Liver (tissue), 9 donors: ENCODE results near the gene MOGAT3. TPM values are rescaled to one million over a fixed set of nuclear protein-coding genes. Genes with fewer than 3 reads are reported as not detected.

Experiments
- DNase-seq: peaks from one replicate; pipeline ENCODE4 v3.0.0-alpha.2; 2017; ENCODE audit warnings: low spot score
- H3K27ac ChIP-seq, 2 donors: one replicate each; pipeline ENCODE4 v1.7.0; 2013; ENCODE audit warnings: inconsistent platforms in 2 of 2, low read length in 2 of 2, control low read depth in 1 of 2, low read depth in 1 of 2, mild to moderate bottlenecking in 1 of 2
- H3K27me3 ChIP-seq, 4 donors: one replicate each; pipeline versions ENCODE4 v1.6.1 to v1.7.0; 2013; ENCODE audit warnings: low read length in 3 of 4, inconsistent platforms in 1 of 4, mild to moderate bottlenecking in 1 of 4, moderate library complexity in 1 of 4; ENCODE audit not compliant: control insufficient read depth in 4 of 4, insufficient read depth in 4 of 4
- H3K36me3 ChIP-seq, 4 donors: one replicate each; pipeline versions ENCODE4 v1.6.1 to v1.7.0; 2013; ENCODE audit warnings: low read length in 3 of 4, mild to moderate bottlenecking in 3 of 4, low read depth in 1 of 4, moderate library complexity in 1 of 4; ENCODE audit not compliant: control insufficient read depth in 4 of 4, insufficient read depth in 3 of 4
- H3K4me1 ChIP-seq, 4 donors: one replicate each; pipeline versions ENCODE4 v1.6.1 to v1.7.0; 2013; ENCODE audit warnings: low read length in 3 of 4, mild to moderate bottlenecking in 3 of 4, moderate library complexity in 1 of 4; ENCODE audit not compliant: control insufficient read depth in 4 of 4, insufficient read depth in 4 of 4
- H3K4me3 ChIP-seq, 3 donors: one replicate each; pipeline versions ENCODE4 v1.6.1 to v1.7.0; 2013; ENCODE audit warnings: low read length in 3 of 3, control low read depth in 1 of 3, low read depth in 1 of 3, mild to moderate bottlenecking in 1 of 3
- H3K9ac ChIP-seq, 2 donors: one replicate each; pipeline ENCODE4 v1.7.0; 2013; ENCODE audit warnings: low read length in 2 of 2, mild to moderate bottlenecking in 2 of 2, moderate library complexity in 2 of 2, control low read depth in 1 of 2, low read depth in 1 of 2
- H3K9me3 ChIP-seq, 4 donors: one replicate each; pipeline versions ENCODE4 v1.6.1 to v1.7.0; 2013; ENCODE audit warnings: low read length in 3 of 4; ENCODE audit not compliant: control insufficient read depth in 4 of 4
- EGR1 ChIP-seq, 2 donors: IDR thresholded peaks; 2 replicates each; pipeline ENCODE4 v1.6.1; 2016 to 2018; ENCODE audit warnings: antibody characterized with exemption in 2 of 2, low read depth in 2 of 2
- FOXA1 ChIP-seq: IDR thresholded peaks from 2 replicates; pipeline ENCODE4 v1.6.1; 2016; ENCODE audit warnings: antibody characterized with exemption
- FOXA2 ChIP-seq: IDR thresholded peaks from 2 replicates; pipeline ENCODE4 v1.6.1; 2016; ENCODE audit warnings: antibody characterized with exemption
- GABPA ChIP-seq, 2 donors: IDR thresholded peaks in 1 of 2; conservative IDR thresholded peaks in 1 of 2; 2 replicates each; pipeline ENCODE4 v1.6.1; 2016; ENCODE audit warnings: antibody characterized with exemption in 2 of 2, mild to moderate bottlenecking in 1 of 2, moderate library complexity in 1 of 2
- HNF4A ChIP-seq, 2 donors: conservative IDR thresholded peaks; 2 replicates each; pipeline ENCODE4 v1.6.1; 2016; ENCODE audit warnings: antibody characterized with exemption in 2 of 2, mild to moderate bottlenecking in 2 of 2
- HNF4G ChIP-seq: IDR thresholded peaks from 2 replicates; pipeline ENCODE4 v1.6.1; 2016; ENCODE audit warnings: antibody characterized with exemption
- JUND ChIP-seq, 2 donors: IDR thresholded peaks; 2 replicates each; pipeline ENCODE4 v1.6.1; 2016; ENCODE audit warnings: antibody characterized with exemption in 2 of 2
- NR2F2 ChIP-seq: IDR thresholded peaks from 2 replicates; pipeline ENCODE4 v1.6.1; 2016; ENCODE audit warnings: antibody characterized with exemption
- RAD21 ChIP-seq, 2 donors: IDR thresholded peaks; 2 replicates each; pipeline ENCODE4 v1.6.1; 2016; ENCODE audit warnings: antibody characterized with exemption in 2 of 2, mild to moderate bottlenecking in 2 of 2
- RXRA ChIP-seq, 2 donors: IDR thresholded peaks; 2 replicates each; pipeline ENCODE4 v1.6.1; 2017 to 2018; ENCODE audit warnings: antibody characterized with exemption in 2 of 2, mild to moderate bottlenecking in 1 of 2
- SP1 ChIP-seq: IDR thresholded peaks from 2 replicates; pipeline ENCODE4 v1.6.1; 2018; ENCODE audit warnings: antibody characterized with exemption, mild to moderate bottlenecking
- TAF1 ChIP-seq: conservative IDR thresholded peaks from 2 replicates; pipeline ENCODE4 v1.6.1; 2016; ENCODE audit warnings: antibody characterized with exemption, mild to moderate bottlenecking
- YY1 ChIP-seq: IDR thresholded peaks from 2 replicates; pipeline ENCODE4 v1.6.1; 2016; ENCODE audit warnings: antibody characterized with exemption, mild to moderate bottlenecking
- WGBS: extraction: QIAGEN DNeasy Blood & Tissue Kit; methylation state at CpG from one replicate; pipeline ENCODE4 v1.1.7; 2013; 5-methylcytosine and 5-hydroxymethylcytosine counted together
- polyA plus RNA-seq, 2 donors: library from polyadenylated mRNA; stranded (reverse) in 1 of 2; unstranded in 1 of 2; fragments of 200-250 nt in 1 of 2; fragments of >200 nt in 1 of 2; fragmentation: Nextera tagmentation in 1 of 2; extraction: Ambion mirVana in 1 of 2; gene quantifications; one replicate each; pipeline versions ENCODE4 v1.2.1 to v1.2.3, GENCODE V29; 2013 to 2015
- total RNA-seq, 2 donors: library from RNA; depleted of rRNA; stranded (reverse); fragments of >200 nt; gene quantifications; one replicate each; pipeline ENCODE4 v1.2.3, GENCODE V29; 2014
- TF ChIP-seq, protein P1 (sequence below): IDR thresholded peaks from 2 replicates; pipeline ENCODE4 v1.6.1; 2016; ENCODE audit warnings: antibody characterized with exemption
- TF ChIP-seq, protein P2 (sequence below): IDR thresholded peaks from 2 replicates; pipeline ENCODE4 v1.6.1; 2016; ENCODE audit warnings: antibody characterized with exemption, mild to moderate bottlenecking
- TF ChIP-seq, protein P3 (sequence below): fragments of 150-350 bp; IDR thresholded peaks from 2 replicates; pipeline ENCODE4 v1.5.1; 2017; ENCODE audit warnings: improper control_type of control experiment, low read depth, low read length; ENCODE audit not compliant: missing input control
- TF ChIP-seq, protein P4 (sequence below): IDR thresholded peaks from 2 replicates; pipeline ENCODE4 v1.6.1; 2016; ENCODE audit warnings: antibody characterized with exemption
- TF ChIP-seq, protein P5 (sequence below): IDR thresholded peaks from 2 replicates; pipeline ENCODE4 v1.6.1; 2016; ENCODE audit warnings: antibody characterized with exemption
- donor health status: healthy.
- donor health status: healthy.
- donor health status: healthy.
- donor health status: healthy.
- donor health status: healthy.

MOGAT3 gene
- total and polyA plus RNA-seq, 4 donors: 1.8 to 7.9 (median 3.7) TPM

DNA sequence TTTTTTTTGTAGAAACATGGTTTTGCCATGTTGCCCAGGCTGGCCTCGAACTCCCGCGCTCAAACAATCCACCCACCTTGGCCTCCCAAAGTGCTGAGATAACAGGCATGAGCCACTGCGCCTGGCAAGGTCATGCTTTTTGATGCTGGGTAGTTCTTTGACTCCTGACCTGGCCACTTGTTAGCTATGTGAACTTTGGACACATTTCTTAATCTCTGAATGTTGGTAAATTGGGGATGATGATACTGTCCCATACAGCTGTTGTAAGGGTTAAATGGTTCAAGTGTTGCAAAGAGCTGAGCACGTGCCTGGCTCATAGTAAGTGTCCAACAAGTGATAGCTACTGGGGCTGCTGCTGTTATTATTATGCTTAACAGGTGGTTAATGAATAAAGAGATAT, 19.5 kb upstream of the MOGAT3 start:
- H3K27me3 ChIP-seq: no peaks in the 10 kb centered on the region
- DNase-seq: no peak
- peaks cover 20 to 39% (median 32%) of the 10 kb centered on the region in 4 donors for H3K4me1 ChIP-seq
- TF ChIP-seq GABPA (IDR thresholded peaks at IDR 0.05 in 1 of 2, conservative IDR thresholded peaks at IDR 0.05 in 1 of 2): peak in 1 of 2 donors; percentile 76
- TF ChIP-seq, protein P1, sequence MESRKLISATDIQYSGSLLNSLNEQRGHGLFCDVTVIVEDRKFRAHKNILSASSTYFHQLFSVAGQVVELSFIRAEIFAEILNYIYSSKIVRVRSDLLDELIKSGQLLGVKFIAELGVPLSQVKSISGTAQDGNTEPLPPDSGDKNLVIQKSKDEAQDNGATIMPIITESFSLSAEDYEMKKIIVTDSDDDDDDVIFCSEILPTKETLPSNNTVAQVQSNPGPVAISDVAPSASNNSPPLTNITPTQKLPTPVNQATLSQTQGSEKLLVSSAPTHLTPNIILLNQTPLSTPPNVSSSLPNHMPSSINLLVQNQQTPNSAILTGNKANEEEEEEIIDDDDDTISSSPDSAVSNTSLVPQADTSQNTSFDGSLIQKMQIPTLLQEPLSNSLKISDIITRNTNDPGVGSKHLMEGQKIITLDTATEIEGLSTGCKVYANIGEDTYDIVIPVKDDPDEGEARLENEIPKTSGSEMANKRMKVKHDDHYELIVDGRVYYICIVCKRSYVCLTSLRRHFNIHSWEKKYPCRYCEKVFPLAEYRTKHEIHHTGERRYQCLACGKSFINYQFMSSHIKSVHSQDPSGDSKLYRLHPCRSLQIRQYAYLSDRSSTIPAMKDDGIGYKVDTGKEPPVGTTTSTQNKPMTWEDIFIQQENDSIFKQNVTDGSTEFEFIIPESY: peak; percentile 94
- peak; percentile 57 to 60 for TF ChIP-seq RAD21 (IDR thresholded peaks at IDR 0.05)
- peak; percentile 96 for TF ChIP-seq SP1
- peak; percentile 99 for TF ChIP-seq HNF4A (conservative IDR thresholded peaks at IDR 0.05)
- peak; percentile 81 for TF ChIP-seq FOXA1
- TF ChIP-seq, protein P2, sequence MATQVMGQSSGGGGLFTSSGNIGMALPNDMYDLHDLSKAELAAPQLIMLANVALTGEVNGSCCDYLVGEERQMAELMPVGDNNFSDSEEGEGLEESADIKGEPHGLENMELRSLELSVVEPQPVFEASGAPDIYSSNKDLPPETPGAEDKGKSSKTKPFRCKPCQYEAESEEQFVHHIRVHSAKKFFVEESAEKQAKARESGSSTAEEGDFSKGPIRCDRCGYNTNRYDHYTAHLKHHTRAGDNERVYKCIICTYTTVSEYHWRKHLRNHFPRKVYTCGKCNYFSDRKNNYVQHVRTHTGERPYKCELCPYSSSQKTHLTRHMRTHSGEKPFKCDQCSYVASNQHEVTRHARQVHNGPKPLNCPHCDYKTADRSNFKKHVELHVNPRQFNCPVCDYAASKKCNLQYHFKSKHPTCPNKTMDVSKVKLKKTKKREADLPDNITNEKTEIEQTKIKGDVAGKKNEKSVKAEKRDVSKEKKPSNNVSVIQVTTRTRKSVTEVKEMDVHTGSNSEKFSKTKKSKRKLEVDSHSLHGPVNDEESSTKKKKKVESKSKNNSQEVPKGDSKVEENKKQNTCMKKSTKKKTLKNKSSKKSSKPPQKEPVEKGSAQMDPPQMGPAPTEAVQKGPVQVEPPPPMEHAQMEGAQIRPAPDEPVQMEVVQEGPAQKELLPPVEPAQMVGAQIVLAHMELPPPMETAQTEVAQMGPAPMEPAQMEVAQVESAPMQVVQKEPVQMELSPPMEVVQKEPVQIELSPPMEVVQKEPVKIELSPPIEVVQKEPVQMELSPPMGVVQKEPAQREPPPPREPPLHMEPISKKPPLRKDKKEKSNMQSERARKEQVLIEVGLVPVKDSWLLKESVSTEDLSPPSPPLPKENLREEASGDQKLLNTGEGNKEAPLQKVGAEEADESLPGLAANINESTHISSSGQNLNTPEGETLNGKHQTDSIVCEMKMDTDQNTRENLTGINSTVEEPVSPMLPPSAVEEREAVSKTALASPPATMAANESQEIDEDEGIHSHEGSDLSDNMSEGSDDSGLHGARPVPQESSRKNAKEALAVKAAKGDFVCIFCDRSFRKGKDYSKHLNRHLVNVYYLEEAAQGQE: peak; percentile 88
- peak; percentile 77 for TF ChIP-seq YY1
- TF ChIP-seq HNF4G: peak; percentile 97
- TF ChIP-seq, protein P3, sequence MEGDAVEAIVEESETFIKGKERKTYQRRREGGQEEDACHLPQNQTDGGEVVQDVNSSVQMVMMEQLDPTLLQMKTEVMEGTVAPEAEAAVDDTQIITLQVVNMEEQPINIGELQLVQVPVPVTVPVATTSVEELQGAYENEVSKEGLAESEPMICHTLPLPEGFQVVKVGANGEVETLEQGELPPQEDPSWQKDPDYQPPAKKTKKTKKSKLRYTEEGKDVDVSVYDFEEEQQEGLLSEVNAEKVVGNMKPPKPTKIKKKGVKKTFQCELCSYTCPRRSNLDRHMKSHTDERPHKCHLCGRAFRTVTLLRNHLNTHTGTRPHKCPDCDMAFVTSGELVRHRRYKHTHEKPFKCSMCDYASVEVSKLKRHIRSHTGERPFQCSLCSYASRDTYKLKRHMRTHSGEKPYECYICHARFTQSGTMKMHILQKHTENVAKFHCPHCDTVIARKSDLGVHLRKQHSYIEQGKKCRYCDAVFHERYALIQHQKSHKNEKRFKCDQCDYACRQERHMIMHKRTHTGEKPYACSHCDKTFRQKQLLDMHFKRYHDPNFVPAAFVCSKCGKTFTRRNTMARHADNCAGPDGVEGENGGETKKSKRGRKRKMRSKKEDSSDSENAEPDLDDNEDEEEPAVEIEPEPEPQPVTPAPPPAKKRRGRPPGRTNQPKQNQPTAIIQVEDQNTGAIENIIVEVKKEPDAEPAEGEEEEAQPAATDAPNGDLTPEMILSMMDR: no peak
- peak; percentile 98 for TF ChIP-seq RXRA (IDR thresholded peaks at IDR 0.05)
- TF ChIP-seq, protein P4, sequence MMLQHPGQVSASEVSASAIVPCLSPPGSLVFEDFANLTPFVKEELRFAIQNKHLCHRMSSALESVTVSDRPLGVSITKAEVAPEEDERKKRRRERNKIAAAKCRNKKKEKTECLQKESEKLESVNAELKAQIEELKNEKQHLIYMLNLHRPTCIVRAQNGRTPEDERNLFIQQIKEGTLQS: peak; percentile 90
- no peak for TF ChIP-seq TAF1
- TF ChIP-seq, protein P5, sequence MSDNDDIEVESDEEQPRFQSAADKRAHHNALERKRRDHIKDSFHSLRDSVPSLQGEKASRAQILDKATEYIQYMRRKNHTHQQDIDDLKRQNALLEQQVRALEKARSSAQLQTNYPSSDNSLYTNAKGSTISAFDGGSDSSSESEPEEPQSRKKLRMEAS: peak; percentile 94
- peak; percentile 93 for TF ChIP-seq NR2F2
- TF ChIP-seq EGR1 (IDR thresholded peaks at IDR 0.05; ENCODE audit: low read depth in 2 of 2): peak; percentile 67 to 79
- peak; percentile 82 to 88 for TF ChIP-seq JUND (IDR thresholded peaks at IDR 0.05)
- peak; percentile 48 for TF ChIP-seq FOXA2
- WGBS: 39% methylated on average over 5 of the region's 5 CpGs
- H3K9me3 ChIP-seq: no peaks in the 10 kb centered on the region
- H3K36me3 ChIP-seq: peaks cover 7 to 23% (median 16%) of the 10 kb centered on the region in 4 donors
- no peak overlapping the region for H3K4me3 ChIP-seq
- H3K27ac ChIP-seq: peak overlapping the region; percentile 96 to 99
- H3K9ac ChIP-seq: no peak overlapping the region
